CD4-positive, alpha-beta T cell treated with Interleukin-4 for 1 hour (primary cell): ENCODE measurements around the gene GJA8.
"Not testable (repeated sequence)": the region's sequence is repeated elsewhere in the genome, so short reads cannot be mapped to it uniquely, and the experiment has no call there.

Experiments used
- DNase-seq, 2 donors: peaks; one replicate each; pipeline ENCODE4 v3.0.0-alpha.2; 2020 to 2022

The GJA8 gene

DNA sequence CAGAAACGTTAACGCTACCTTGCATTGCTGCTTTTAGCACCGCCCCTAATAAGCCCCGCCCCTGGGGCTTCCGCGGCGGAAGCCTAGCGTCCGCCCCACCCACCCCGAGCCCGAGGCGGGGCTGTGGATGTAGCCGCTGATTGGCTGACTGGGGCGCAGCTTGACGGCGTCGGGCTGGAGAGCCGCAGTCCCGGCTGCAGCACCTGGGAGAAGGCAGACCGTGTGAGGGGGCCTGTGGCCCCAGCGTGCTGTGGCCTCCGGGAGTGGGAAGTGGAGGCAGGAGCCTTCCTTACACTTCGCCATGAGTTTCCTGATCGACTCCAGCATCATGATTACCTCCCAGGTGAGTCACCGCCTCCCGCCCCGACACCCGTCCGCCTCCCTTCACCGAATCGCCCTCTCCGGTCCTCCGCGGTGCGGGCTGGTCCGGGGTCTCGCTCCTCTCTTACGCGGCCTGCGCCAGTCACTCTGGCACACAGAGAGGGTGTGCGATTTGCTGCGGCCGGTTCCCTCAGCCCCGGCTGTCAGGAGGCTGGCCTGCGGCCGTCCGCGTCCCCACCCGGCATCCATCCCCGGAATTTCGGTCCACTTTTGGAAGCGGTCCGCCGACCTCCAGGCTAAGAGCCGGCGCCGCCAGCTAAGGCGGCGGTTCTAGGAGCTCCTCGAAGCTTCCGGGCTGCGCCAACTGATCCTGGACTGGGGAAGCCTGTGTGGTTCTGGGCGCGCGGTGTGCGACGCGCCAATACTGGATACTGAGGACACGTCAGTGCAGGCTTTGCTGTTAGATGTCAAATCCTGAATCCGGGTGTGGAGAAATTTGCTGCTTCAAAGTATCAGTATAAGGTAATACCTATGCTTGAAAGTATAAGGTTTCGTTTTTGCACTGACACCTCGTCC is 25.9 kb downstream of the GJA8 start, which contains the start of gene GPR89B:
GPR89B (plus strand) TSS at position 185 of the 897 bp plus-strand sequence; CDS start at position 302, 117 bp downstream.
- DNase-seq, result peak; percentile 94 to 95

DNA sequence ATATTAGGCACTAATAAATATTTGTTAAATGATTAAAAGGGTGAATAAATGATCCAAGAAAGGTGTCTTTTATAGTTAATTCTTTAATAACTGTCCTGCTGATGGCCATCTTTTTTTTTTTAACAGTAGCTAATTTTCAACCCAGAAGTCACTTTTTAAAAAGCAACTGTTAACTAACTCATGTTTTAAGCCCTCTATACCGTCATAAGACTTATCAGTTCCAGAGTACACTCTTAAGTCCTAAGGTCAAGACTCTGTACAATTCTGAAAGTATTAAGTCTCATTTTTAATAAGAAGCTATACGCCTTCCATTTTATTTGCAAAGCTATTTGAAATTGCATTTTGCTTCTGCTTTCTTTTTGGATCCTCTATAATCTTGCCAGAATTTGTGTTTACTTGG is 28.5 kb downstream of the GJA8 start:
- not testable (repeated sequence) for DNase-seq

DNA sequence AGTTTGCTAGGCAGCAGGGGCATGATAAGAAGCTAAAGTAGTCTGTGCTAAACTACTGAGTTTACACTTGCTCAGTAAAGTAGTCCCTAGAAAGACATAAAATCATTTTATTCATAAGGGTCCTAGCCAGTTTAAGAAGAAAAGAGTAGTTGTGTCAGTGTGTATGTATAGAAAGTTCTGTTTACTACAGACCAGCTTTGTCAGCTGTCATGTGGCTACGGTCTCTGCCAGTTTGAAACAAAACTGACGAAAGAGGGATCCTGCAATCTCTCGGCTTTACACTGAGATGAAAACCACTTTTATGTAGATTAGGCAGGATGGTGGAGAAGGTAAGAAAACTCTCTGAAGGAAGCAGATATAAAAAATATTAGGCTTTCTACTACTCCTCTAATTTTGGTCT is 32.7 kb downstream of the GJA8 start:
- not testable (repeated sequence) for DNase-seq

DNA sequence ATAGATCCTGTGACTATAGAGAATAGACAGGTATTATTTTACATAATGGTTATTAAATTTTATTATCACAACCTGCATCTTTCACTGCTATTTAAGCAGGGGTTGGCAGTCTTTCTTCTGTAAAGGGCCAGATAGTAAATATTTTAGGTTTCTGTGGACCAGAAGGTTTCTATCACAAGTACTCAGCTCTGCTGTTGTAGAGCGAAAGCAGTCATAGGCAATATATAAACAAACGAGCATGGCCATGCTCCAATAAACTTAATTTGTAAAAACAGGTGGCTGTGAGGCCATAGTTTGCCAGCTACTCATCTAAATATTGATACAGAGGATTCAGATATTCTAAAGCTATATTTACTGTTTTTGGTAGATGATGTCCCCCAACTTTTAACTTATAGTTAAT is 37.9 kb downstream of the GJA8 start:
- not testable (repeated sequence) for DNase-seq

DNA sequence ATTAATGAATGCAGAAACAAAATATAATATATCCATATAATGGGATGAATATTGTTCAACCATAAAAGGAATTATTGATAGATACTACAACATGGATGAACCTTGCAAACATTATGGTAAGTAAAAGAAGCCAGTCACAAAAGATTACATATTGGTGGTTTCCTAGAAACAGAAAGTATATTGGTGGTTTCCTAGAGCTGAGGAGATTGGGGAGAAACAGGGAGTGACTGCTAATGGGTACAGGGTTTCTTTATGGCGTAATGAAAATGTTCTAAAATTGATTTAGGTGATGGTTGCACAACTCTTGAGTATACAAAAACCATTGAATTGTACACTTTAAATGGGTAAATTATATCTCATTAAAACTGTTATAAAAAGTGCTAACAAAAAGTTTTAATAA is 40.0 kb downstream of the GJA8 start:
- not testable (repeated sequence) for DNase-seq

DNA sequence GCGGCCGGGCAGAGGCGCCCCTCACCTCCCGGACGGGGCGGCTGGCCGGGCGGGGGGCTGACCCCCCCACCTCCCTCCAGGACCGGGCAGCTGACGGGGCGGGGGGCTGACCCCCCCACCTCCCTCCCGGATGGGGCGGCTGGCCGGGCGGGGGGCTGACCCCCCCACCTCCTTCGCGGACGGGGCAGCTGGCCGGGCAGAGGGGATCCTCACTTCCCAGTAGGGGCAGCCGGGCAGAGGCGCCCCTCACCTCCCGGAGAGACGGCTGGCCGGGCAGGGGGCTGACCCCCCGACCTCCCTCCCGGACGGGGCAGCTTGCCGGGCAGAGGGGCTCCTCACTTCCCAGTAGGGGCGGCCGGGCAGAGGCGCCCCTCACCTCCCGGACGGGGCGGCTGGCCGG is 46.9 kb downstream of the GJA8 start:
- not testable (repeated sequence) for DNase-seq
